CD4-positive, alpha-beta T cell (primary cell): ENCODE data around the gene P3R3URF. TPM values are rescaled to one million over a fixed set of nuclear protein-coding genes. Genes with fewer than 3 reads are reported as not detected.

Source experiments
- ATAC-seq: fragments of 200-7000 bp; cut with Tn5 transposase; one replicate; pipeline ENCODE4 v1.10.0; 2022; ENCODE audit warnings: mild to moderate bottlenecking; ENCODE audit not compliant: poor library complexity
- CTCF ChIA-PET: fragments of 350-600 bp; sonication (Branson Sonifier 250); formaldehyde crosslinking; loops from one replicate; lab custom pipeline; 2021; ENCODE audit warnings: antibody characterized with exemption, inconsistent platforms; lab: Charles Lee
- POLR2A ChIA-PET: fragments of 350-600 bp; sonication (Branson Sonifier 250); formaldehyde crosslinking; loops from one replicate; lab custom pipeline; 2021; ENCODE audit warnings: antibody characterized with exemption, inconsistent platforms; lab: Charles Lee
- DNase-seq, 14 experiments: peaks; one replicate each; pipeline ENCODE4 v3.0.0-alpha.2; 2013 to 2020; ENCODE audit warnings: mixed read lengths in 2 of 14
- H3K27ac ChIP-seq, 2 donors: one replicate each; pipeline versions ENCODE4 v1.5.1 to v1.7.0; 2013; ENCODE audit warnings: low read length in 2 of 2, low read depth in 1 of 2, mild to moderate bottlenecking in 1 of 2
- H3K27me3 ChIP-seq, 2 experiments: 1 replicate in 1 of 2; 2 replicates in 1 of 2; pipeline versions ENCODE4 v1.6.1 to v1.7.0; 2013; ENCODE audit warnings: low read length in 2 of 2, control low read depth in 1 of 2, mild to moderate bottlenecking in 1 of 2, moderate library complexity in 1 of 2; ENCODE audit not compliant: insufficient read depth in 2 of 2, control insufficient read depth in 1 of 2
- H3K36me3 ChIP-seq: one replicate; pipeline ENCODE4 v1.6.1; 2013; ENCODE audit warnings: low read length, control low read depth; ENCODE audit not compliant: insufficient read depth
- H3K4me1 ChIP-seq: one replicate; pipeline ENCODE4 v1.6.1; 2013; ENCODE audit warnings: low read length, control low read depth; ENCODE audit not compliant: insufficient read depth
- H3K4me3 ChIP-seq: one replicate; pipeline ENCODE4 v1.5.1; 2013; ENCODE audit warnings: mild to moderate bottlenecking, low read length, moderate library complexity
- H3K9me3 ChIP-seq, 2 experiments: 1 replicate in 1 of 2; 2 replicates in 1 of 2; pipeline versions ENCODE4 v1.6.1 to v1.7.0; 2013; ENCODE audit warnings: low read length in 2 of 2, mild to moderate bottlenecking in 2 of 2, control low read depth in 1 of 2, moderate library complexity in 1 of 2; ENCODE audit not compliant: control insufficient read depth in 1 of 2, insufficient read depth in 1 of 2
- H3K27ac Mint-ChIP-seq: one replicate; pipeline ENCODE4 v1.8.0; 2020; ENCODE audit warnings: mixed read lengths
- H3K27me3 Mint-ChIP-seq: one replicate; pipeline ENCODE4 v1.8.0; 2021; ENCODE audit warnings: mixed read lengths
- H3K36me3 Mint-ChIP-seq: one replicate; pipeline ENCODE4 v1.8.0; 2021; ENCODE audit warnings: low read depth, mixed read lengths
- H3K4me1 Mint-ChIP-seq: one replicate; pipeline ENCODE4 v1.8.0; 2021; ENCODE audit warnings: low read depth, mixed read lengths
- H3K4me3 Mint-ChIP-seq: one replicate; pipeline ENCODE4 v1.8.0; 2020; ENCODE audit warnings: mild to moderate bottlenecking, mixed read lengths
- H3K9me3 Mint-ChIP-seq: one replicate; pipeline ENCODE4 v1.8.0; 2020; ENCODE audit warnings: mixed read lengths
- intact Hi-C, 2 experiments: fragments of 100-400 bp; cut with DNase I in 1 of 2; cut with micrococcal nuclease in 1 of 2; formaldehyde crosslinking; loops; one replicate each; pipeline versions ENCODE4 v1.15.1 to v1.9.0; 2023 to 2025; cut with DNase I, micrococcal nuclease
- total RNA-seq, 174 experiments: library from RNA in 2 of 174; stranded (reverse) in 2 of 174; gene quantifications; one replicate each; pipeline ENCODE4 v1.2.3 and lab custom pipeline; 2021 to 2026
- TF ChIP-seq, protein P1 (sequence below): fragments of 200-600 bp; IDR thresholded peaks from one replicate; pipeline ENCODE4 v1.8.0; 2022; ENCODE audit warnings: antibody characterized with exemption, mild to moderate bottlenecking

P3R3URF gene
- total RNA-seq, 2 experiments from 2014 or later, result not detected

DNA sequence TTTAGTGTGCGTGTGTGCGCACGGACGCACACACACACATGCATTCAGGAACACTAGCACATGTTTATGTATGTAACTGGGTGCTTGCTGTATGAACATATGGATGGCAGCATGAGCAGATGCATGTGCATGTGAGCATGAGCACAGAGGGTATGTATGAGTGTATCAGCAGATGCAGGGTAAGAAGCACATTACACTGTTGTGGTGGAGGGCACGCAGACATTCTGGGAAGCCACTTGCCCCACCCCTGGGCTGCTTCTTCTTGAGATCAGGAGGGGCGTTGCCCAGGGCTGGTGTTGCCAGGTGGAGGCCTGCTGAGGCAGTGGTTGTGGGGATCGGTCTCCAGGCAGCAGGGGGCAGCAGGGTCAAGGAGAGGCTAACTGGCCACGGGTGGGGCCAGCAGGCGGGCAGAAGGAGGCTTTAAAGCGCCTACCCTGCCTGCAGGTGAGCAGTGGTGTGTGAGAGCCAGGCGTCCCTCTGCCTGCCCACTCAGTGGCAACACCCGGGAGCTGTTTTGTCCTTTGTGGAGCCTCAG is 3.9 kb upstream of the P3R3URF start:
- no peak overlapping the region for H3K4me3 Mint-ChIP-seq
- intact Hi-C loops, result loop anchor here in 1 of 2 experiments (2.0 kb wide), 1 partner anchor 43 kb away; no protein-coding TSS in a partner anchor
- DNase-seq (peak in 1 of 14 experiments; percentile 7), ATAC-seq (no peak)
- TF ChIP-seq, protein P1, sequence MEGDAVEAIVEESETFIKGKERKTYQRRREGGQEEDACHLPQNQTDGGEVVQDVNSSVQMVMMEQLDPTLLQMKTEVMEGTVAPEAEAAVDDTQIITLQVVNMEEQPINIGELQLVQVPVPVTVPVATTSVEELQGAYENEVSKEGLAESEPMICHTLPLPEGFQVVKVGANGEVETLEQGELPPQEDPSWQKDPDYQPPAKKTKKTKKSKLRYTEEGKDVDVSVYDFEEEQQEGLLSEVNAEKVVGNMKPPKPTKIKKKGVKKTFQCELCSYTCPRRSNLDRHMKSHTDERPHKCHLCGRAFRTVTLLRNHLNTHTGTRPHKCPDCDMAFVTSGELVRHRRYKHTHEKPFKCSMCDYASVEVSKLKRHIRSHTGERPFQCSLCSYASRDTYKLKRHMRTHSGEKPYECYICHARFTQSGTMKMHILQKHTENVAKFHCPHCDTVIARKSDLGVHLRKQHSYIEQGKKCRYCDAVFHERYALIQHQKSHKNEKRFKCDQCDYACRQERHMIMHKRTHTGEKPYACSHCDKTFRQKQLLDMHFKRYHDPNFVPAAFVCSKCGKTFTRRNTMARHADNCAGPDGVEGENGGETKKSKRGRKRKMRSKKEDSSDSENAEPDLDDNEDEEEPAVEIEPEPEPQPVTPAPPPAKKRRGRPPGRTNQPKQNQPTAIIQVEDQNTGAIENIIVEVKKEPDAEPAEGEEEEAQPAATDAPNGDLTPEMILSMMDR, result no peak
- Histone ChIP-seq H3K4me3 (no peak overlapping the region), H3K27ac (no peak overlapping the region), H3K36me3 (no peaks in the 10 kb centered on the region), H3K4me1 (peaks cover 10% of the 10 kb centered on the region), H3K9me3 (no peaks in the 10 kb centered on the region), H3K27me3 (peaks cover 0 to 3% of the 10 kb centered on the region in 2 experiments)
- CTCF ChIA-PET, result no interaction called here
- no peak overlapping the region for H3K27ac Mint-ChIP-seq
- no peaks in the 10 kb centered on the region for H3K27me3 Mint-ChIP-seq
- no peaks in the 10 kb centered on the region for H3K9me3 Mint-ChIP-seq
- H3K4me1 Mint-ChIP-seq, result peaks cover 7% of the 10 kb centered on the region
- POLR2A ChIA-PET, result no interaction called here
- no peaks in the 10 kb centered on the region for H3K36me3 Mint-ChIP-seq

DNA sequence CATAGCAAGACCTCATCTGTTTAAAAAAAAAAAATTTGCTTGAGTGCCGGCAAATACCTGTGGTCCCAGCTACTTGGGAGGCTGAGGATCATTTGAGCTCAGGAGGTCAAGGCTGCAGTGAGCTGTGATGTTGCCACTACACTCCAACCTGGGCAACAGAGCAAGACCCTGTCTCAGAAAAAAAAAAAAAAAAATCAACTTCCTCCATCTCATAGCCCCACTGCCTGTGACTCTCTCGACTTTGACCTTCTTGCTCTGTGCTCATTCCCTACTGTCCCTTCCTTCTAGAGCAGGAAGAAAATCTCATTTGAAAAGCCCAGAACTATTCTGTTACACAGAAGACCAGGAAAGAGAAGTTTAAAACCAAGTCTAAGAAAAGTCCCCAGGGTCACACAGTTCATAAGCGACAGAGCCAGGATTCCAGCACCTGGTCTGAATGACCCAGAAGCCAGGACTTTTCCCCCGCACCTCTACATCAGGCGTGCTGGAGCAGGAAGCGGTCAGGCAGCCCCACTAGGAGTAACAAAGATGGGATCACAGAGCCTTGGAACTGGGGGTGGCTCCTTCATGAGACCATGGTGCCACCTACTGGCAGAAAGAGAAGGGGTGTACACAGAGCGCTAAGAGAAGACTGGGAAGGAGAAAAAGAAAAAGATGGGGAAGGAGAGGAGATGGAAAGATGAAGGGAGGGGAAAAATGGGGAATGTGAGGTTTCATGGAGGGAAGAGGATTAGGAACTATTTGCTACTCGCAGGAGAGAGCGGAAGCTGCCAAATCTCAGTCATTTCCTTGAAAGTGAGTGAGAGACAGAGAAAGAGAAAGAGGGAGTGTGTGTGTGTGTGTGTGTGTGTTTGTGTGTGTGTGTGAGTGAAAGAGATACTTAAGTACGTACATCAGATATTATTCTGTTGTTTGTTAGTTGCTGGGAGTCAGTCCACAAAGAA is 3.1 kb upstream of the P3R3URF start:
- intact Hi-C loops, result loop anchor here (1.0 to 2.0 kb wide), 3 partner anchors 43 to 142 kb away; no protein-coding TSS in a partner anchor
- ChIA-PET CTCF (interaction anchor here (0.7 kb wide), 1 partner anchor 72 kb away, joined by 3 read pairs; no protein-coding TSS in a partner anchor), POLR2A (no interaction called here)
- Mint-ChIP-seq H3K9me3 (no peaks in the 10 kb centered on the region), H3K27me3 (no peaks in the 10 kb centered on the region), H3K36me3 (no peaks in the 10 kb centered on the region), H3K4me1 (no peaks in the 10 kb centered on the region), H3K27ac (no peak overlapping the region), H3K4me3 (no peak overlapping the region)
- H3K36me3 ChIP-seq, result no peaks in the 10 kb centered on the region
- peaks cover 0 to 3% of the 10 kb centered on the region in 2 experiments for H3K27me3 ChIP-seq
- no peak overlapping the region for H3K27ac ChIP-seq
- DNase-seq (peak; percentile 47 to 83 (median 58)), ATAC-seq (peak; percentile 81)
- peaks cover 7% of the 10 kb centered on the region for H3K4me1 ChIP-seq
- no peak overlapping the region for H3K4me3 ChIP-seq
- no peaks in the 10 kb centered on the region for H3K9me3 ChIP-seq
- TF ChIP-seq, protein P1, result peak; percentile 93

DNA sequence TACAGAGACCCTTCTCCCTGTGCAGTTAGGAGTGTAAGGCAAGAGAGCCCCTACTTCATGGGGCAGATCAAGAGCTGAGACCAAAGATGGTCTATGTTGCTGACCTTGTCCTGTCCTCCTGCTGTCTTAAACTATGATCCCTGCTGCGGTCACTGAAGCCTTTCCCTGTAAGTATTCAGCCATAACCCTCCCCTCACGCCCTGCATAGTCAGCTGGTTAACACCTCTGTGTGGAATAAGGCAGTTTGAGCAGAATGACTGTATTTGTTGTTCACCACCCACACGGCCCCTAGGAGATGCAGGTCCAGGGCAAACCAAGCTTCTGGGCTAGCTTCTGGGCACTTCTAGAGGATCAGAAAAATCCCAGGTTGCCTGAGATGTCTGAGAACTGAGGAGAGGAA is 1.0 kb downstream of the P3R3URF start:
- H3K36me3 ChIP-seq, result no peaks in the 10 kb centered on the region
- ChIA-PET POLR2A (no interaction called here), CTCF (no interaction called here)
- Mint-ChIP-seq H3K27ac (no peak overlapping the region), H3K36me3 (no peaks in the 10 kb centered on the region), H3K4me1 (no peaks in the 10 kb centered on the region), H3K4me3 (no peak overlapping the region), H3K27me3 (no peaks in the 10 kb centered on the region), H3K9me3 (no peaks in the 10 kb centered on the region)
- H3K9me3 ChIP-seq, result no peaks in the 10 kb centered on the region
- H3K4me3 ChIP-seq, result no peak overlapping the region
- H3K27ac ChIP-seq, result no peak overlapping the region
- H3K27me3 ChIP-seq, result peaks cover 0 to 2% of the 10 kb centered on the region in 2 experiments
- no peak for DNase-seq
- peaks cover 7% of the 10 kb centered on the region for H3K4me1 ChIP-seq
- TF ChIP-seq, protein P1, result no peak
- ATAC-seq, result no peak
- intact Hi-C loops, result no loop called here
